Suppressor macrophage treated with lipopolysaccharide for 4 hours (primary cell): ENCODE measurements around the gene ANKRD44.

ENCODE experiments used
- DNase-seq: peaks from one replicate; pipeline ENCODE4 v3.0.0-alpha.2; 2020

Gene ANKRD44

GRCh38 chr2:197101519-197101918, 209.1 kb downstream of the ANKRD44 start:
- DNase-seq = no peak

- DNase-seq = no peak
These were observed 212.8 kb downstream of the ANKRD44 start for GRCh38 chr2:197097578-197098366.

- no peak for DNase-seq
These were observed 213.9 kb downstream of the ANKRD44 start for GRCh38 chr2:197096649-197097048.

GRCh38 chr2:197092431-197092830, 218.1 kb downstream of the ANKRD44 start:
- DNase-seq = no peak

- DNase-seq = no peak
These were observed 219.7 kb downstream of the ANKRD44 start for GRCh38 chr2:197090742-197091367.

GRCh38 chr2:197089655-197090054, 220.9 kb downstream of the ANKRD44 start:
- no peak for DNase-seq

- peak; percentile 15 for DNase-seq
These were observed 221.9 kb downstream of the ANKRD44 start for GRCh38 chr2:197088694-197089093.

- peak; percentile 92 for DNase-seq
These were observed 224.1 kb downstream of the ANKRD44 start for GRCh38 chr2:197086500-197086899.

GRCh38 chr2:197085665-197086064, 224.9 kb downstream of the ANKRD44 start:
- no peak for DNase-seq

- peak; percentile 53 for DNase-seq
These were observed 229.3 kb downstream of the ANKRD44 start for GRCh38 chr2:197081294-197081693.

- DNase-seq = no peak
These were observed 229.9 kb downstream of the ANKRD44 start for GRCh38 chr2:197080578-197081216.

GRCh38 chr2:197079832-197080555, 230.6 kb downstream of the ANKRD44 start:
- no peak for DNase-seq

- no peak for DNase-seq
These were observed 231.2 kb downstream of the ANKRD44 start for GRCh38 chr2:197079414-197079813.

- DNase-seq = no peak
These were observed 232.0 kb downstream of the ANKRD44 start for GRCh38 chr2:197078535-197078934.

GRCh38 chr2:197077336-197077735, 233.2 kb downstream of the ANKRD44 start:
- DNase-seq = no peak

GRCh38 chr2:197076652-197077051, 233.9 kb downstream of the ANKRD44 start:
- DNase-seq = no peak

- peak; percentile 41 for DNase-seq
These were observed 234.7 kb downstream of the ANKRD44 start for GRCh38 chr2:197075754-197076337.

- DNase-seq = no peak
These were observed 235.3 kb downstream of the ANKRD44 start for GRCh38 chr2:197075281-197075680.

GRCh38 chr2:197073701-197074433, 236.7 kb downstream of the ANKRD44 start:
- no peak for DNase-seq

GRCh38 chr2:197073270-197073669, 237.3 kb downstream of the ANKRD44 start:
- DNase-seq = no peak

GRCh38 chr2:197072533-197072932, 238.0 kb downstream of the ANKRD44 start:
- DNase-seq = no peak

GRCh38 chr2:197071790-197072436, 238.7 kb downstream of the ANKRD44 start:
- DNase-seq = no peak
